ENCODE measurements around the gene UGT8.
"Not testable (repeated sequence)": the region's sequence is repeated elsewhere in the genome, so short reads cannot be mapped to it uniquely, and the experiment has no call there.

Gene UGT8, protein sequence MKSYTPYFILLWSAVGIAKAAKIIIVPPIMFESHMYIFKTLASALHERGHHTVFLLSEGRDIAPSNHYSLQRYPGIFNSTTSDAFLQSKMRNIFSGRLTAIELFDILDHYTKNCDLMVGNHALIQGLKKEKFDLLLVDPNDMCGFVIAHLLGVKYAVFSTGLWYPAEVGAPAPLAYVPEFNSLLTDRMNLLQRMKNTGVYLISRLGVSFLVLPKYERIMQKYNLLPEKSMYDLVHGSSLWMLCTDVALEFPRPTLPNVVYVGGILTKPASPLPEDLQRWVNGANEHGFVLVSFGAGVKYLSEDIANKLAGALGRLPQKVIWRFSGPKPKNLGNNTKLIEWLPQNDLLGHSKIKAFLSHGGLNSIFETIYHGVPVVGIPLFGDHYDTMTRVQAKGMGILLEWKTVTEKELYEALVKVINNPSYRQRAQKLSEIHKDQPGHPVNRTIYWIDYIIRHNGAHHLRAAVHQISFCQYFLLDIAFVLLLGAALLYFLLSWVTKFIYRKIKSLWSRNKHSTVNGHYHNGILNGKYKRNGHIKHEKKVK

GRCh38 chr4:114598191-114599121 lies at the start of gene UGT8:
TSS of gene UGT8 (plus strand) at chr4:114598807. CDS start at chr4:114622881, 24,074 bp downstream.
- no peak for DNase-seq (ENCODE audit: low read depth in 2 of 2)

GRCh38 chr4:114549638-114550037 lies 49.0 kb upstream of the UGT8 start:
- no peak for DNase-seq (ENCODE audit: low read depth in 2 of 2)

- no peak for DNase-seq (ENCODE audit: low read depth in 2 of 2)
These were observed 40.1 kb upstream of the UGT8 start for GRCh38 chr4:114558446-114559020.

- DNase-seq (ENCODE audit: low read depth in 2 of 2), result no peak
These were observed 37.0 kb upstream of the UGT8 start for GRCh38 chr4:114561590-114561989.

- DNase-seq (ENCODE audit: low read depth in 2 of 2), result no peak
These were observed 36.3 kb upstream of the UGT8 start for GRCh38 chr4:114562176-114562904.

DNA sequence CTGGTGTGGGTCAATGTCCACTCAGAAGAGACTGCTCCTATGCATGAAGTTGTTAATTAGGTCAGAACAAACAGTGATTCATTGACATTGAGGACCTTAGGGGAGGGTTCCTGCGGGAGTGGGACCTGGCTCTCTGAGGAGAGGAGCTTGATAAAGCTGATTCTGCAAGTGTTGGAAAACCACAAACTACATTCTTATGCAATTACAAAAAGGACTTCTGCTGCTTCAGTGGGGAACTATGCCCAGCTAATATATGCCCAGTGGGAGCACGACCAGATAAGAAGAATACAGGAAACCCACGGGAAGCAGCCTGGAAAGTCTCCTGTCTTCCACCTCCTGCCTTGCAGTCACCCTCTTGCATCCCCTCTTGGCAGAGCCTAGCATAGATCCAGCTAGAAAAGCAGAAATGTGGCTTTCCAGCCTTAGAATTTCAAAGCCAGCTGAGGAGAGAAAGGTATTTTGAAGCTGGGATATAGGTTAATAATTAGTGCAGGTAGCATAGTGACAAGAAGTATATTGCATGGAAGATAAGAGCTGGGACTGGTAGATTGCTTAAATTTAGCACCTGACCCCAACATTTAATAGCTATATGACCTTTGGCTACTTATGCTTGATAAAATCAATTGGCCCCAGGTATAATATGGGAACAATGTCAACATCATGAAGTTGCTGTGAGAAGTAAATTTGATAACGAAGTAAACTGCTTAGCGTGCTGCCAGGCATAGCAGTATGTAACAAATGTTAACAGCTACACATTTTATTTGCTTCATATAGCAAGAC lies 34.9 kb upstream of the UGT8 start:
- DNase-seq (ENCODE audit: low read depth in 2 of 2), result no peak

GRCh38 chr4:114577386-114577785 lies 21.2 kb upstream of the UGT8 start:
- DNase-seq (ENCODE audit: low read depth in 2 of 2), result no peak

GRCh38 chr4:114582621-114583020 lies 16.0 kb upstream of the UGT8 start:
- no peak for DNase-seq (ENCODE audit: low read depth in 2 of 2)

DNA sequence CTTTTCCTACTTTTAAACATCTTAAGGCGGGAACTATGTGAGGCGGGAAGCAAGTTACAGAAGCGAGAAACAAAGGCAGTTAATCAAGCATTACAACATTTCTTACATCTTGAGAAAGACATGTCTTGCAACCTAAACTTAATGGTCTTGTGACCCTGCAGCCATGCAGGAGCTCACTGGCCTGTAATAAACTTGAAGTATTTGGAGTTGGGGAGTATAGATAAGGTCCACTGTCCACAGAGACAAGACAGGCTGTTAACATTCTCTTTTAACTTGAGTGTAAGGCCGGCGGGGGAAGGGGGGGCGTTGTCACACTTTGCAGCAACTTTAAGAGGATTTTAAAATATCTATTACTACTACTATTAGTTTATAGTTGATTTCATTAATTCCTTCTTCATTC lies 10.3 kb upstream of the UGT8 start:
- no peak for DNase-seq (ENCODE audit: low read depth in 2 of 2)

DNA sequence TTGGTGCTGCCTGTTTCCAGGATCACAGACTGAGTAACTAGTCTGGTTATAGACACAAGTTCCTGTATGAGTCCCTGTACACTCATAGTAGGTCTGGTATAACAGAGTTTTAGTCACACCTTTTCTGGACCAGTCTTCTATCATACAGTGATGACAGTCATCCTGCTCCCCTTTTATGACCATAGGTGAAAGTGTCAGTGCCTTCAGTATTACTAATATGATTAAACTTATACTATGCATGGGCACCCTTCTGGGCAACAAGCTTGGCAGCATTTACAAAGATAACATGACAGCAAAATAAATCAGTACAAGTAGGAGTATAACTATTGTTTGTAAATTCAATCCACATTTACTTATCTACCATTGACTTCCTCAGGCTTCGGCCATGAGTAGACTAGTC lies 8.2 kb upstream of the UGT8 start:
- not testable (repeated sequence) for DNase-seq (ENCODE audit: low read depth in 2 of 2)

DNA sequence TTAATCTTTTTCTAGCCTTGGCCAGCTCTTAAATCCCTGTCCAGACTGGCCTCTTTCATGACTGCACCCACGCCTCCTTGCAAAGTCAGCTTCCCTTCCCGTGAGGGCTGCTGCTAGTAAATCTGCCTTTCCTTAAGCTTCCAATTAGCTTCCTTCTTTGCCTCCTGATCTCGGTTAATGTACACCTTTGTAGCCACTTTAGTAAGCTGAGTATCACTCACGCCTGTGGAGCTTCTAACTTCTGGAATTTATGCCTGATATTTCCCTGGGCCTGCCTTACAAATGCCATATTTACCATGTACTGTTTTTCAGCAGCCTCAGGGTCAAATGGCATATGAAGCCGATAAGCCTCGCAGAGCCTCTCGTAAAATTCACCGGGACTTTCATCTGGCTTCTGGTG lies 5.1 kb upstream of the UGT8 start:
- no peak for DNase-seq (ENCODE audit: low read depth in 2 of 2)

GRCh38 chr4:114595207-114595606 lies 3.4 kb upstream of the UGT8 start:
- DNase-seq (ENCODE audit: low read depth in 2 of 2), result no peak

GRCh38 chr4:114595921-114596320 lies 2.7 kb upstream of the UGT8 start:
- DNase-seq (ENCODE audit: low read depth in 2 of 2), result no peak

- DNase-seq (ENCODE audit: low read depth in 2 of 2), result no peak
These were observed 1.0 kb upstream of the UGT8 start for GRCh38 chr4:114597410-114598115.

DNA sequence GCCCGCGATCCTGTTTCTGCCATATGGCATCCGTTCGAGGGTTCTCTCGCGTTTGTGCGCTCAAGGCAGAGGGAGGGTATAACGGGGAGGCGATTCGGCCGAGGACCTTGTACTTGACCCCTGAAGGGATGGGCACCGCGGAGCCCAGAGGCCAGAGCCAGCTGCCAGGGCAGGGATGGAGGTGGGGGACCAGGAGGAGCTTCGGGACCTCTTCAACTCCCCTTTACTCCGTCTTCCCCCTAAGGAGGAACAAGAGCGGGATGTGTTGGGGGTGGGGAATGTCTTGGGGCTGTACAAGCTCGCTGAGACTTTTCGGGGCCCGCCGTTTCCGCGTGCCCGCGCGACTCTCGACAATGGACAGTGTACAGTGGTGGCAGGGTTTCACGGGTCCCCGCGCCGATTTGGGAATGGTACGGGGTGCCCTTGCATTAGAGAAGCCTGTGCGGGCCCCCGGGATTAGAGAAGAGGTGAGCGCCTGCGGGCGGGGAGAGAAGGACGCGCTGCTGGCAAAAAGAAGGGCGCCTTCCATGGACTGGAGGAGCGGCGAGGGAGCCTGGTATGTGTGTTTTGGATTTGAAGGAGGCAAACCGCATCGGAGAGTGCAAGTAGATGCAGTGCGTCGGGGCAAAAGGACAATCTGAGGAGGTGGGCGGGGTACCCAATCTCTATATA lies 760 bp downstream of the UGT8 start:
- DNase-seq (ENCODE audit: low read depth in 2 of 2), result no peak

GRCh38 chr4:114599903-114600552 lies 1.4 kb downstream of the UGT8 start:
- no peak for DNase-seq (ENCODE audit: low read depth in 2 of 2)

DNA sequence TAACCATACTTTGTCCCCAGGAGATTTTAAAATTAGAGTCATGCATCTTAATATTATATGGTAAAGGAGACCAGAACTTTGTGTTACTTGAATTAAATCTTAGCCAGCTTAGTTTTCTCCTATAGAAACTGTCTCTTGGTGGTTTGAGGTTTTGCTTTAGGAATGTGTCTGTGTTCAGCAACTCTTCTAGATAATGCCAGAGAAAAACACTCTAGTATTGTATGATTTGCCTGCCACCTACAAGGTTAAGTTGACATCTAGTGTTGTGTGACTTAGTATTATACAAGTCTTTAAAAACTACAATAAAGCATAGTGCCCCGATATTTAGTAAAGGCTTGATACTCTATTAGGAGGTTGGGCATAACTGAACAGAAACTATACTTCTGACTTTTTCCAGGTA lies 2.1 kb downstream of the UGT8 start:
- no peak for DNase-seq (ENCODE audit: low read depth in 2 of 2)

- no peak for DNase-seq (ENCODE audit: low read depth in 2 of 2)
These were observed 2.9 kb downstream of the UGT8 start for GRCh38 chr4:114601304-114602052.

All from fibroblast of skin of left quadriceps (primary cell).